A673 (cell line): ENCODE measurements around the gene PPHLN1.

ENCODE experiments used
- EZH2 ChIP-seq: fragments of 200-600 bp; sonication (generic); IDR thresholded peaks from 2 replicates; pipeline ENCODE4 v1.6.1; 2017; ENCODE audit warnings: borderline replicate concordance, low read depth, mild to moderate bottlenecking, mixed read lengths, antibody characterized with exemption, low read length; ENCODE audit not compliant: poor library complexity, severe bottlenecking
- TF ChIP-seq, protein P1 (sequence below): fragments of 300-800, 200-600 bp; sonication (generic); conservative IDR thresholded peaks from 2 replicates; pipeline ENCODE4 v1.5.1; 2017; ENCODE audit warnings: low read depth, mild to moderate bottlenecking, antibody characterized with exemption, low read length, moderate library complexity, mixed read lengths

DNA sequence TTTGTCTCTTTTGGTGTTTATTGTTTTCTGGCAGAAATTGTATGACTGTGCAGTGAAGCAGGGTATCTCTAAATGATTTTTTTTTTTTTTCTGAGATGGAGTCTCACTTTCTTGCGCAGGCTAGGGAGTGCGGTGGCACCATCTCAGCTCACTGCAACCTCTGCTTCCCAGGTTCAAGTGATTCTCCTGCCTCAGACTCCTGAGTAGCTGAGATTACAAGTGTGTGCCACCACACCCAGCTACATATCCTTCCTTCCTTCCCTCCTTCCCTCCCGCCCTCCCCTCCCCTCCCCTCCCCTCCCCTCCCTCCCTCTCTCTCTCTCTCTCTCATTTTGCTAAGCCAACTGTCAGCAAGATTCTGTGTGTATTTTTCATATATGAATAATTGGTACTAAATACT, 94.4 kb downstream of the PPHLN1 start:
- TF ChIP-seq, protein P1, sequence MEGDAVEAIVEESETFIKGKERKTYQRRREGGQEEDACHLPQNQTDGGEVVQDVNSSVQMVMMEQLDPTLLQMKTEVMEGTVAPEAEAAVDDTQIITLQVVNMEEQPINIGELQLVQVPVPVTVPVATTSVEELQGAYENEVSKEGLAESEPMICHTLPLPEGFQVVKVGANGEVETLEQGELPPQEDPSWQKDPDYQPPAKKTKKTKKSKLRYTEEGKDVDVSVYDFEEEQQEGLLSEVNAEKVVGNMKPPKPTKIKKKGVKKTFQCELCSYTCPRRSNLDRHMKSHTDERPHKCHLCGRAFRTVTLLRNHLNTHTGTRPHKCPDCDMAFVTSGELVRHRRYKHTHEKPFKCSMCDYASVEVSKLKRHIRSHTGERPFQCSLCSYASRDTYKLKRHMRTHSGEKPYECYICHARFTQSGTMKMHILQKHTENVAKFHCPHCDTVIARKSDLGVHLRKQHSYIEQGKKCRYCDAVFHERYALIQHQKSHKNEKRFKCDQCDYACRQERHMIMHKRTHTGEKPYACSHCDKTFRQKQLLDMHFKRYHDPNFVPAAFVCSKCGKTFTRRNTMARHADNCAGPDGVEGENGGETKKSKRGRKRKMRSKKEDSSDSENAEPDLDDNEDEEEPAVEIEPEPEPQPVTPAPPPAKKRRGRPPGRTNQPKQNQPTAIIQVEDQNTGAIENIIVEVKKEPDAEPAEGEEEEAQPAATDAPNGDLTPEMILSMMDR, result no peak
- no peak for TF ChIP-seq EZH2
